HCT116 (cell line): Measurements from ENCODE around the gene TRIM9.

Source experiments
- CTCF ChIP-seq, 3 experiments: fragments of 200-600 bp in 1 of 3; sonication (generic) in 1 of 3; IDR thresholded peaks in 2 of 3; conservative IDR thresholded peaks in 1 of 3; 2 replicates each; pipeline ENCODE4 v1.5.1; 2012 to 2017; ENCODE audit warnings: low read depth in 2 of 3, low read length in 2 of 3, antibody characterized with exemption in 1 of 3, borderline replicate concordance in 1 of 3, control low read depth in 1 of 3, mild to moderate bottlenecking in 1 of 3, mixed read lengths in 1 of 3, mixed run types in 1 of 3, moderate library complexity in 1 of 3; ENCODE audit not compliant: insufficient read depth in 1 of 3
- POLR2A ChIP-seq: IDR thresholded peaks from 2 replicates; pipeline ENCODE4 v1.7.0; 2011; ENCODE audit warnings: borderline replicate concordance; ENCODE audit not compliant: insufficient read depth, insufficient read length; ENCODE audit errors: extremely low read depth
- POLR2AphosphoS5 ChIP-seq: IDR thresholded peaks from 2 replicates; pipeline ENCODE4 v1.6.1; 2011; ENCODE audit warnings: mild to moderate bottlenecking, low read depth, low read length, moderate library complexity
- RAD21 ChIP-seq: IDR thresholded peaks from 2 replicates; pipeline ENCODE4 v1.6.1; 2012; ENCODE audit warnings: low read depth, mild to moderate bottlenecking
- TCF7L2 ChIP-seq: IDR thresholded peaks from 2 replicates; pipeline ENCODE4 v1.7.0; 2011; ENCODE audit warnings: borderline replicate concordance, inconsistent platforms; ENCODE audit not compliant: insufficient read depth, insufficient read length; ENCODE audit errors: extremely low read depth

- TF ChIP-seq CTCF (IDR thresholded peaks at IDR 0.05 in 2 of 3, conservative IDR thresholded peaks at IDR 0.05 in 1 of 3; ENCODE audit: borderline replicate concordance in 1 of 3, insufficient read depth in 1 of 3, low read depth in 2 of 3, low read length in 2 of 3) (no peak), POLR2A (no peak), POLR2AphosphoS5 (no peak), RAD21 (no peak), TCF7L2 (no peak)
Observed at GRCh38 chr14:51093371-51094281, 1.3 kb downstream of the TRIM9 start.
